GM12872 (cell line): Measurements from ENCODE around the gene CBLB.

ENCODE experiments used
- CTCF ChIP-seq: IDR thresholded peaks from 3 replicates; pipeline ENCODE4 v1.5.1; 2011; ENCODE audit warnings: low read depth, mild to moderate bottlenecking, low read length, moderate library complexity; ENCODE audit not compliant: insufficient read depth

Gene CBLB

GRCh38 chr3:105653166-105653565 lies 215.6 kb downstream of the CBLB start:
- no peak for TF ChIP-seq CTCF

- no peak for TF ChIP-seq CTCF
These were observed 219.3 kb downstream of the CBLB start for GRCh38 chr3:105649480-105649879.

GRCh38 chr3:105647047-105647446 lies 221.8 kb downstream of the CBLB start:
- no peak for TF ChIP-seq CTCF

- TF ChIP-seq CTCF: no peak
These were observed 229.7 kb downstream of the CBLB start for GRCh38 chr3:105639131-105639530.

GRCh38 chr3:105634708-105635107 lies 234.1 kb downstream of the CBLB start:
- no peak for TF ChIP-seq CTCF

GRCh38 chr3:105629718-105630117 lies 239.1 kb downstream of the CBLB start:
- TF ChIP-seq CTCF: no peak

GRCh38 chr3:105626739-105627138 lies 242.1 kb downstream of the CBLB start:
- TF ChIP-seq CTCF: no peak

GRCh38 chr3:105622169-105622568 lies 246.6 kb downstream of the CBLB start:
- TF ChIP-seq CTCF: no peak
